GM19043 (cell line): ENCODE results near the gene CMTM5.
"Not testable (repeated sequence)": the region's sequence is repeated elsewhere in the genome, so short reads cannot be mapped to it uniquely, and the experiment has no call there.

Experiments
- ATAC-seq: cut with Tn5 transposase; IDR thresholded peaks from one replicate; pipeline ENCODE4 v1.9.1; 2021; ENCODE audit warnings: low read depth; ENCODE audit not compliant: unreplicated experiment

CMTM5 gene

GRCh38 chr14:23411563-23412525 lies 35.0 kb downstream of the CMTM5 start:
- no peak for ATAC-seq

- no peak for ATAC-seq
These were observed 36.8 kb downstream of the CMTM5 start for GRCh38 chr14:23413681-23414080.

- no peak for ATAC-seq
These were observed 37.4 kb downstream of the CMTM5 start for GRCh38 chr14:23414254-23414653.

GRCh38 chr14:23414906-23415820 lies 38.3 kb downstream of the CMTM5 start:
- ATAC-seq, result no peak

GRCh38 chr14:23415821-23416778 lies 39.3 kb downstream of the CMTM5 start:
- no peak for ATAC-seq

GRCh38 chr14:23416801-23417200 lies 40.0 kb downstream of the CMTM5 start:
- no peak for ATAC-seq

- ATAC-seq, result not testable (repeated sequence)
These were observed 40.4 kb downstream of the CMTM5 start for GRCh38 chr14:23417269-23417668.

- no peak for ATAC-seq
These were observed 41.2 kb downstream of the CMTM5 start for GRCh38 chr14:23418021-23418420.

GRCh38 chr14:23419646-23420045 lies 42.8 kb downstream of the CMTM5 start:
- not testable (repeated sequence) for ATAC-seq

GRCh38 chr14:23421594-23421993 lies 44.7 kb downstream of the CMTM5 start:
- no peak for ATAC-seq

GRCh38 chr14:23423657-23424056 lies 46.8 kb downstream of the CMTM5 start:
- no peak for ATAC-seq

GRCh38 chr14:23425169-23425568 lies 48.3 kb downstream of the CMTM5 start:
- no peak for ATAC-seq

- not testable (repeated sequence) for ATAC-seq
These were observed 49.0 kb downstream of the CMTM5 start for GRCh38 chr14:23425798-23426197.

- ATAC-seq, result no peak
These were observed 52.0 kb downstream of the CMTM5 start for GRCh38 chr14:23428686-23429495.
